GM12878 (cell line): Measurements from ENCODE around the gene SHC4. TPM values are rescaled to one million over a fixed set of nuclear protein-coding genes. Genes with fewer than 3 reads are reported as not detected.

Source experiments
- ATAC-seq: fragments of 200-7000 bp; cut with Tn5 transposase; 3 replicates; pipeline ENCODE4 v1.9.1; 2020; ENCODE audit warnings: mild to moderate bottlenecking, moderate library complexity
- BruUV-seq: library from RNA; stranded (reverse); fragments of 400-500 nt; replicated peaks from 2 replicates; lab custom pipeline; 2021; lab: Mats Ljungman, UMichigan
- CTCF ChIA-PET: fragments of 300-600 bp; sonication (Branson Sonifier 250); formaldehyde crosslinking; extraction: SDS; loops from one replicate; lab custom pipeline; 2021; ENCODE audit warnings: inconsistent platforms; lab: Yijun Ruan, JAX
- POLR2A ChIA-PET: fragments of 350-600 bp; formaldehyde crosslinking; extraction: SDS; loops from one replicate; lab custom pipeline; 2021; ENCODE audit warnings: inconsistent platforms; lab: Charles Lee
- RAD21 ChIA-PET: fragments of 300-600 bp; sonication (Branson Sonifier 250); formaldehyde crosslinking; loops from one replicate; lab custom pipeline; 2023; ENCODE audit warnings: antibody characterized with exemption; ENCODE audit not compliant: unreplicated experiment; lab: Charles Lee
- SMC1A ChIA-PET: fragments of 300-600 bp; sonication (Branson Sonifier 250); formaldehyde crosslinking; loops from one replicate; lab custom pipeline; 2023; ENCODE audit not compliant: unreplicated experiment, uncharacterized antibody; lab: Charles Lee
- DNase-seq: peaks from one replicate; pipeline ENCODE4 v3.0.0-alpha.2; 2011; ENCODE audit warnings: low read depth, low spot score
- FAIRE-seq: peaks from 3 replicates; lab custom pipeline; 2011; peaks lifted over from hg19 to GRCh38; lab: Jason Lieb, UNC
- H2AFZ ChIP-seq: 2 replicates; pipeline ENCODE4 v1.6.0; 2011; ENCODE audit warnings: low read depth, low read length, control low read depth; ENCODE audit not compliant: control insufficient read depth
- H3K27ac ChIP-seq: 2 replicates; pipeline ENCODE4 v1.5.1; 2011; ENCODE audit warnings: control low read depth; ENCODE audit not compliant: control insufficient read depth, insufficient read depth
- H3K27me3 ChIP-seq, 2 experiments: replicated peaks in 1 of 2; 2 replicates each; pipeline versions ENCODE4 v1.6.0 to v1.6.1; 2011; ENCODE audit warnings: low read length in 1 of 2; ENCODE audit not compliant: control insufficient read depth in 2 of 2, insufficient read depth in 2 of 2
- H3K36me3 ChIP-seq, 2 experiments: 2 replicates each; pipeline ENCODE4 v1.5.1; 2011; ENCODE audit warnings: low read length in 1 of 2; ENCODE audit not compliant: control insufficient read depth in 2 of 2, insufficient read depth in 2 of 2
- H3K4me1 ChIP-seq: 2 replicates; pipeline ENCODE4 v1.6.1; 2011; ENCODE audit warnings: mild to moderate bottlenecking, low read length, moderate library complexity, mixed read lengths; ENCODE audit not compliant: control insufficient read depth, insufficient read depth
- H3K4me2 ChIP-seq: 2 replicates; pipeline ENCODE4 v1.6.0; 2011; ENCODE audit warnings: control low read depth; ENCODE audit not compliant: control insufficient read depth, insufficient read depth
- H3K4me3 ChIP-seq: fragments of 200-600 bp; sonication (generic); 2 replicates; pipeline ENCODE4 v1.5.1; 2016
- H3K79me2 ChIP-seq: 2 replicates; pipeline ENCODE4 v1.6.0; 2011; ENCODE audit warnings: low read length; ENCODE audit not compliant: control insufficient read depth, insufficient read depth
- H3K9ac ChIP-seq: 2 replicates; pipeline ENCODE4 v1.8.0; 2011; ENCODE audit warnings: low read length, control low read depth, mixed read lengths; ENCODE audit not compliant: control insufficient read depth, insufficient read depth
- H3K9me3 ChIP-seq: replicated peaks from 3 replicates; pipeline ENCODE4 v1.5.1; 2011; ENCODE audit warnings: mild to moderate bottlenecking, low read length; ENCODE audit not compliant: control insufficient read depth, insufficient read depth
- H4K20me1 ChIP-seq: 2 replicates; pipeline ENCODE4 v1.6.0; 2011; ENCODE audit not compliant: control insufficient read depth, insufficient read depth
- FOXK2 ChIP-seq: fragments of 450-650 bp; IDR thresholded peaks from 2 replicates; pipeline ENCODE4 v1.6.1; 2017; ENCODE audit warnings: mild to moderate bottlenecking, moderate library complexity
- KDM1A ChIP-seq: fragments of 200-600 bp; sonication (generic); IDR thresholded peaks from 2 replicates; pipeline ENCODE4 v1.6.1; 2016; ENCODE audit warnings: borderline replicate concordance
- MTA3 ChIP-seq: IDR thresholded peaks from 2 replicates; pipeline ENCODE4 v1.6.1; 2012; ENCODE audit warnings: low read length, inconsistent platforms, borderline replicate concordance
- RAD21 ChIP-seq: IDR thresholded peaks from 2 replicates; pipeline ENCODE4 v1.6.1; 2011; ENCODE audit warnings: mild to moderate bottlenecking, low read depth, low read length, moderate library complexity; ENCODE audit not compliant: insufficient read depth
- RUNX3 ChIP-seq: IDR thresholded peaks from 2 replicates; pipeline ENCODE4 v1.6.1; 2012; ENCODE audit warnings: low read length, inconsistent platforms
- SPI1 ChIP-seq: IDR thresholded peaks from 2 replicates; pipeline ENCODE4 v1.6.1; 2011; ENCODE audit warnings: low read depth, mild to moderate bottlenecking, low read length, moderate library complexity, borderline replicate concordance; ENCODE audit not compliant: insufficient read depth
- TBL1XR1 ChIP-seq: IDR thresholded peaks from 2 replicates; pipeline ENCODE4 v1.6.1; 2012; ENCODE audit warnings: low read depth, low read length, improper control_type of control experiment
- WGBS: methylation state at CpG from one replicate; pipeline ENCODE4 v1.1.6; 2016; ENCODE audit warnings: low lambda C conversion rate; ENCODE audit not compliant: insufficient replicate concordance, insufficient coverage; ENCODE audit errors: missing lambda C conversion rate; 5-methylcytosine and 5-hydroxymethylcytosine counted together
- in situ Hi-C: fragments of 300-500 bp; cut with MboI; formaldehyde crosslinking; loops from 9 replicates; pipeline ENCODE4 v1.14.3; 2018; ENCODE audit warnings: mixed read lengths
- intact Hi-C: fragments of 100-400 bp; cut with micrococcal nuclease; formaldehyde crosslinking; loops from one replicate; pipeline ENCODE4 v1.14.2; 2022; ENCODE audit not compliant: unreplicated experiment
- polyA plus RNA-seq, 11 experiments: library from polyadenylated mRNA; depleted of rRNA in 4 of 11; unstranded in 6 of 11; stranded (reverse) in 5 of 11; fragments of >200 nt; fragmentation: Nextera tagmentation in 4 of 11; fragmentation: Illumina TruSeq in 1 of 11; extraction: Ambion mirVana in 4 of 11; extraction: Trizol in 1 of 11; gene quantifications; 1 replicate in 1 of 11; 2 replicates in 10 of 11; pipeline versions ENCODE4 v1.2.1 to v1.2.3, GENCODE V29; 2011 to 2016; ENCODE audit warnings: inconsistent platforms in 2 of 11, missing spikeins in 2 of 11, low read depth in 1 of 11
- total RNA-seq, 4 experiments: library from RNA; depleted of rRNA in 3 of 4; stranded (reverse); fragments of >200 nt in 3 of 4; fragmentation: Illumina TruSeq in 1 of 4; extraction: Trizol in 1 of 4; gene quantifications; 2 replicates each; pipeline versions ENCODE4 v1.2.1 to v1.2.3, GENCODE V29; 2013 to 2021
- TF ChIP-seq, protein P1 (sequence below): fragments of 450-650 bp; IDR thresholded peaks from 2 replicates; pipeline ENCODE4 v1.6.1; 2016; ENCODE audit warnings: mild to moderate bottlenecking, moderate library complexity, borderline replicate concordance

Gene SHC4
- total and polyA plus RNA-seq, 10 of the 15 experiments (the other 5 are each of a cell fraction or from before 2014, with no cell fraction given): 0.04 to 0.87 (median 0.14) TPM

GRCh38 chr15:48785712-48786111 is 178.0 kb downstream of the SHC4 start:
- ChIA-PET CTCF (interaction anchor here (0.6 to 0.9 kb wide), 2 partner anchors 10 to 242 kb away, joined by 3 read pairs; no protein-coding TSS in a partner anchor), POLR2A (interaction anchor here (0.7 to 1.2 kb wide), 2 partner anchors 25 to 165 kb away, joined by 4 to 5 read pairs; partner anchors contain the start of gene CEP152), SMC1A (interaction anchor here (0.8 to 1.6 kb wide), 5 partner anchors 10 to 33 kb away, joined by 4 to 5 read pairs (median 4); no protein-coding TSS in a partner anchor), RAD21 (interaction anchor here (0.7 kb wide), 1 partner anchor 9 kb away, joined by 3 read pairs; no protein-coding TSS in a partner anchor)
- no TSS peak for BruUV-seq
- H3K9me3 ChIP-seq: no peaks in the 10 kb centered on the region
- peaks cover 3 to 6% of the 10 kb centered on the region in 2 experiments for H3K36me3 ChIP-seq
- in situ Hi-C loops (no loop called here), intact Hi-C loops (no loop called here)
- no peak overlapping the region for H3K4me2 ChIP-seq
- WGBS: 100% methylated on average over 2 of the region's 2 CpGs
- no peaks in the 10 kb centered on the region for H4K20me1 ChIP-seq
- H3K79me2 ChIP-seq: no peaks in the 10 kb centered on the region
- H3K9ac ChIP-seq: no peak overlapping the region
- H3K27ac ChIP-seq: no peak overlapping the region
- DNase-seq (no peak), ATAC-seq (no peak), FAIRE-seq (no peak)
- no peak overlapping the region for H2AFZ ChIP-seq
- H3K4me1 ChIP-seq: no peaks in the 10 kb centered on the region
- no peaks in the 10 kb centered on the region for H3K27me3 ChIP-seq
- H3K4me3 ChIP-seq: no peak overlapping the region
- TF ChIP-seq SPI1 (no peak), RAD21 (no peak), RUNX3 (no peak), FOXK2 (no peak), TBL1XR1 (no peak), MTA3 (no peak), KDM1A (no peak)
- TF ChIP-seq, protein P1, sequence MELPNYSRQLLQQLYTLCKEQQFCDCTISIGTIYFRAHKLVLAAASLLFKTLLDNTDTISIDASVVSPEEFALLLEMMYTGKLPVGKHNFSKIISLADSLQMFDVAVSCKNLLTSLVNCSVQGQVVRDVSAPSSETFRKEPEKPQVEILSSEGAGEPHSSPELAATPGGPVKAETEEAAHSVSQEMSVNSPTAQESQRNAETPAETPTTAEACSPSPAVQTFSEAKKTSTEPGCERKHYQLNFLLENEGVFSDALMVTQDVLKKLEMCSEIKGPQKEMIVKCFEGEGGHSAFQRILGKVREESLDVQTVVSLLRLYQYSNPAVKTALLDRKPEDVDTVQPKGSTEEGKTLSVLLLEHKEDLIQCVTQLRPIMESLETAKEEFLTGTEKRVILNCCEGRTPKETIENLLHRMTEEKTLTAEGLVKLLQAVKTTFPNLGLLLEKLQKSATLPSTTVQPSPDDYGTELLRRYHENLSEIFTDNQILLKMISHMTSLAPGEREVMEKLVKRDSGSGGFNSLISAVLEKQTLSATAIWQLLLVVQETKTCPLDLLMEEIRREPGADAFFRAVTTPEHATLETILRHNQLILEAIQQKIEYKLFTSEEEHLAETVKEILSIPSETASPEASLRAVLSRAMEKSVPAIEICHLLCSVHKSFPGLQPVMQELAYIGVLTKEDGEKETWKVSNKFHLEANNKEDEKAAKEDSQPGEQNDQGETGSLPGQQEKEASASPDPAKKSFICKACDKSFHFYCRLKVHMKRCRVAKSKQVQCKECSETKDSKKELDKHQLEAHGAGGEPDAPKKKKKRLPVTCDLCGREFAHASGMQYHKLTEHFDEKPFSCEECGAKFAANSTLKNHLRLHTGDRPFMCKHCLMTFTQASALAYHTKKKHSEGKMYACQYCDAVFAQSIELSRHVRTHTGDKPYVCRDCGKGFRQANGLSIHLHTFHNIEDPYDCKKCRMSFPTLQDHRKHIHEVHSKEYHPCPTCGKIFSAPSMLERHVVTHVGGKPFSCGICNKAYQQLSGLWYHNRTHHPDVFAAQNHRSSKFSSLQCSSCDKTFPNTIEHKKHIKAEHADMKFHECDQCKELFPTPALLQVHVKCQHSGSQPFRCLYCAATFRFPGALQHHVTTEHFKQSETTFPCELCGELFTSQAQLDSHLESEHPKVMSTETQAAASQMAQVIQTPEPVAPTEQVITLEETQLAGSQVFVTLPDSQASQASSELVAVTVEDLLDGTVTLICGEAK: no peak
